ENCODE results near the gene TGM2.

TGM2 gene

DNA sequence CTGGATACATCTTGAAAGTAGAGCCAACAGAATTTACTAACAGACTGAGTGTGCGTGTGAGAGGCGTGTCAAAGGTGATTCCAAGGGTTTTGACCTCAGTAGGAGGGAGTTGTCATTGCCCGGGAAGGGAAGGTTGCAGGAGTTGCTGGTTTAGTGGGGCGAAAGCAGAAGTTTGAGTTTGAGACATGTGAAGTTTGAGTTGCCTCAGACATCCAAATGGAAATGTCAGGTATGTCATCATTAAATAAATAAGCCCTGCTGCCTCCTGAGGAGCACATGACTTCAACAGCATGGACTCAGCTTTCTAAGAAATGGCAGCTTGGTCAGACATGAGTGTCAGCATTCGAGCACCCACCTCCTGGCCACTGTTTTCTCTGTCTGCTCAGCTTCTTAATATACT lies 26.6 kb upstream of the TGM2 start:
- ATAC-seq = no peak
- Mint-ChIP-seq H3K27ac (no peak overlapping the region), H3K36me3 (no peaks in the 10 kb centered on the region), H3K9me3 (no peaks in the 10 kb centered on the region), H3K4me3 (no peak overlapping the region), H3K4me1 (no peaks in the 10 kb centered on the region)
- DNase-seq (ENCODE audit: low spot score in 2 of 2) = no peak

GRCh38 chr20:38190936-38191371 lies 25.9 kb upstream of the TGM2 start:
- no peak for ATAC-seq
- H3K9me3 Mint-ChIP-seq = no peaks in the 10 kb centered on the region
- no peaks in the 10 kb centered on the region for H3K4me1 Mint-ChIP-seq
- no peak for DNase-seq (ENCODE audit: low spot score in 2 of 2)
- no peaks in the 10 kb centered on the region for H3K36me3 Mint-ChIP-seq
- H3K4me3 Mint-ChIP-seq = no peak overlapping the region
- no peak overlapping the region for H3K27ac Mint-ChIP-seq

DNA sequence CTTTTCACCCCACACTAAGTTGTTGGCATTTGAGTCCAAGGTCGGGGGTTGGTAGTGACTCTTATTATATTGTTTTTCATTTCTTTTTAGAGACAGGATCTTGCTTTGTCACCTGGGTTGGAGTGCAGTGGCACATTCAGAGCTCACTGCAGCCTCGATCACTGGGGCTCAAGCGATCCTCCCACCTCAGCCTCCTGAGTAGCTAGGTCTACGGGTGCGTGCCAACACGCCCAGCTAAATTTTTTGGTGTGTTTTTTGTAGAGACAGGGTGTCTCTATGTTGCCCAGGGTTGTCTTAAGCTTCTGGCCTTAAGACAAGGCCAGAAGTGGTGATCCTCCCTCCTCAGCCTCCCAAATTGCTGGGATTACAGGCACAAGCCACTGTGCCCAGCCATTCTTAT lies 25.1 kb upstream of the TGM2 start:
- no peaks in the 10 kb centered on the region for H3K4me1 Mint-ChIP-seq
- H3K36me3 Mint-ChIP-seq = no peaks in the 10 kb centered on the region

GRCh38 chr20:38187517-38187916 lies 22.4 kb upstream of the TGM2 start:
- no peak overlapping the region for H3K4me3 Mint-ChIP-seq
- no peak for DNase-seq (ENCODE audit: low spot score in 2 of 2)
- no peak overlapping the region for H3K27ac Mint-ChIP-seq
- no peaks in the 10 kb centered on the region for H3K9me3 Mint-ChIP-seq
- H3K36me3 Mint-ChIP-seq = no peaks in the 10 kb centered on the region
- no peaks in the 10 kb centered on the region for H3K4me1 Mint-ChIP-seq
- no peak for ATAC-seq

More for the DNA sequence above, 25.1 kb upstream of the TGM2 start:
- DNase-seq (ENCODE audit: low spot score in 2 of 2) = no peak
- Mint-ChIP-seq H3K4me3 (no peak overlapping the region), H3K27ac (no peak overlapping the region), H3K9me3 (no peaks in the 10 kb centered on the region)
- no peak for ATAC-seq

DNA sequence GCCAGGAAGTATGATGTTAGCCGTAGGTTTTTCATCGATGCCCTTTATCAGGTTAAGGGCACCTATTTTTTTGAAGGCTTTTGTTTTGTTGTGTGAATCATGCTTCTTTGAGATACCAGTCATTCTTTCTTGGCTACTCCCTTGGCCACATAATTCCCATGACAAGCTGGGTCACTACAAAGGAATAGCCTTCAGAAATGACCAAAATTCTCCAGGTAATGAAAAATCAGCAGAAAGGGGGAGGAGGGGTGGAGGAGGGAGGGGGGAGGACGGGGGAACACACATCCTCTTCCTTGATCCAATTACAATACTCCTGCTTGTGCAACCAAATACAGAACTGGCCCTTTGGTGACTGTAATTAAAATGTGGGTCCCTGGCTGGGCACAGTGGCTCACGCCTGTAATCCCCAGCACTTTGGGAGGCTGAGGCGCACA lies 21.7 kb upstream of the TGM2 start:
- DNase-seq (ENCODE audit: low spot score in 2 of 2) (no peak), ATAC-seq (no peak)
- no peaks in the 10 kb centered on the region for H3K4me1 Mint-ChIP-seq
- H3K9me3 Mint-ChIP-seq = no peaks in the 10 kb centered on the region
- H3K4me3 Mint-ChIP-seq = no peak overlapping the region
- no peaks in the 10 kb centered on the region for H3K36me3 Mint-ChIP-seq
- H3K27ac Mint-ChIP-seq = no peak overlapping the region

DNA sequence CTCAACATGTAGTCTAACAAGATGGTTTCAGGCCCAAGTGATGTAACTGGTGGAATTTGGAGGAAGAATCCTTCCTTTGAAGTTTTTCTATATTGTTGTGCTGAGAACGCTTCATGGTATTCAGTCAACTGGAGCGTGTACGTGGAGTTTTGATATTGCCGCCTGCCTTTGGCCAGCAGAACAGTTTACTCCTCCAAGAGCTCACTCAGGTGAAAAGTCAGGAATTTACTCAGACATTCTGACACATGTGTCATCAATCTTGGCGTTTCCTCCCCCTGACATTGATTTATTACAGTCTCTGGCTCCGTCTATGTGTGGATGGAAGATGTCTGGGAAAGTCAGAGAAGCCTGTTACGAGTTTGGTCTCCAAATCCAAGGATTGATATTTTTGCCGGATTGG lies 19.0 kb upstream of the TGM2 start:
- no peaks in the 10 kb centered on the region for H3K36me3 Mint-ChIP-seq
- ATAC-seq (no peak), DNase-seq (ENCODE audit: low spot score in 2 of 2) (no peak)
- no peak overlapping the region for H3K27ac Mint-ChIP-seq
- no peaks in the 10 kb centered on the region for H3K4me1 Mint-ChIP-seq
- H3K4me3 Mint-ChIP-seq = no peak overlapping the region
- H3K9me3 Mint-ChIP-seq = no peaks in the 10 kb centered on the region

DNA sequence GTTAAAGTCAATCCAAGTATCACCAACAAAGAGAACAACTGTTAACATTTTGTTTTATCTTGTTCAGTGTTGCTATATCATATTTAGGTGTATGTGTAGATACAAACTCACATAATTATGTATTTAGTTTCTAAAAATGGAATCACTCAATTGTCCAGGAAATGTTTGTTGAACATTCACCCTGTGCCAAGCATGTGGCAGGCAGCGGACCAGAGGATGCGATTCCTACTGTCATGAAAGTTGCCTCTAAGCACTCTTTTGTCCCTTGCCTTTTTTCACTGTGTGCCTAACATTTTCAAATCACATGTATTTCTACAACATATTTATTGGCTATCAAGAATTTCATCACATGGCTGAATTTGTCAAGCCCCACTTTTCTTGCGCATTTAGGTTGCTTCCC lies 16.9 kb upstream of the TGM2 start:
- H3K4me1 Mint-ChIP-seq = no peaks in the 10 kb centered on the region
- DNase-seq (ENCODE audit: low spot score in 2 of 2) (no peak), ATAC-seq (no peak)
- H3K4me3 Mint-ChIP-seq = no peak overlapping the region
- no peak overlapping the region for H3K27ac Mint-ChIP-seq
- no peaks in the 10 kb centered on the region for H3K36me3 Mint-ChIP-seq
- H3K9me3 Mint-ChIP-seq = no peaks in the 10 kb centered on the region

GRCh38 chr20:38181207-38181801 lies 16.2 kb upstream of the TGM2 start:
- no peaks in the 10 kb centered on the region for H3K4me1 Mint-ChIP-seq

DNA sequence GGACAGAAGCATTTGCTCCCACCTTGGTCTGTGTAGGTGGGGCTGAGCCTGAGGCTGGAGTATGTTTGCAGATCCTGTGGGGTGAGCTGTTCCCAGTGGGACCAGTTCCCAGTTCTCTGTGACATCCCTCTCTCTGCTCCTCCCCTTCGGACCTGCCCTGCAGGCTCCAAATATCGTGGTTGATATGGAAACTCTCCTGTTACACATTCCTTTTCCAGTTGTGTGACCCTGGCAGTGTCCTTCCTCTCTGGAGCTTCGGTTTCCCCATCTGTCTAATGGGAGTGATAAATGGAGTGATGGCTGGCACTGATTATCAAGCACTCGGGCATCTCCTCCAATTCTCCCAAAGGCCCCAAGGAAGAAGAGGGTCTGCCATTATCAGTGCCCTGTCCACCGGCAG lies 15.7 kb upstream of the TGM2 start:
- no peak for DNase-seq (ENCODE audit: low spot score in 2 of 2)
- Mint-ChIP-seq H3K36me3 (no peaks in the 10 kb centered on the region), H3K4me3 (no peak overlapping the region), H3K4me1 (no peaks in the 10 kb centered on the region), H3K27ac (no peak overlapping the region), H3K9me3 (no peaks in the 10 kb centered on the region)
- no peak for ATAC-seq

More at GRCh38 chr20:38181207-38181801, 16.2 kb upstream of the TGM2 start:
- Mint-ChIP-seq H3K4me3 (no peak overlapping the region), H3K9me3 (no peaks in the 10 kb centered on the region), H3K36me3 (no peaks in the 10 kb centered on the region), H3K27ac (no peak overlapping the region)
- ATAC-seq (no peak), DNase-seq (ENCODE audit: low spot score in 2 of 2) (no peak)

DNA sequence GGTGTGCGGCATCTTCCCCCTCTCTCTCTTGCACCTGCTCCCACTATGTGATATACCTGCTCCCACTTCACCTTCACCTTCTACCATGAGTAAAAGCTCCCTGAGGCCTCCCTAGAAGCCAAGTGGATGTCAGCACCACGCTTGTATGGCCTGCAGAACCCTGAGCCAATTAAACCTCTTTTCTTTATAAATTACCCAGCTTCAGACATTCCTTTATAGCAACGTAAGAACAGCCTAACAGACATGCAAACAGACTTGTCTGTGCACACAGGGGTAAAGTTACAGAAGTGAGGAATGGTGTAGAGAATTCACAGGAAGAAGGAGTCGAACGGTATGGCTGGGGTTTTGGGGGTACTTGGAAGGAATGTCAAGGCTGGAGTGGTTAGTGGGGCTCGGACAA lies 14.8 kb upstream of the TGM2 start:
- H3K9me3 Mint-ChIP-seq = no peaks in the 10 kb centered on the region
- no peak overlapping the region for H3K4me3 Mint-ChIP-seq
- ATAC-seq (no peak), DNase-seq (ENCODE audit: low spot score in 2 of 2) (no peak)
- H3K36me3 Mint-ChIP-seq = no peaks in the 10 kb centered on the region
- H3K27ac Mint-ChIP-seq = no peak overlapping the region
- no peaks in the 10 kb centered on the region for H3K4me1 Mint-ChIP-seq

GRCh38 chr20:38178581-38178980 lies 13.5 kb upstream of the TGM2 start:
- no peak overlapping the region for H3K27ac Mint-ChIP-seq
- no peak for ATAC-seq
- no peaks in the 10 kb centered on the region for H3K4me1 Mint-ChIP-seq
- no peaks in the 10 kb centered on the region for H3K36me3 Mint-ChIP-seq
- H3K4me3 Mint-ChIP-seq = no peak overlapping the region
- H3K9me3 Mint-ChIP-seq = no peaks in the 10 kb centered on the region
- no peak for DNase-seq (ENCODE audit: low spot score in 2 of 2)

DNA sequence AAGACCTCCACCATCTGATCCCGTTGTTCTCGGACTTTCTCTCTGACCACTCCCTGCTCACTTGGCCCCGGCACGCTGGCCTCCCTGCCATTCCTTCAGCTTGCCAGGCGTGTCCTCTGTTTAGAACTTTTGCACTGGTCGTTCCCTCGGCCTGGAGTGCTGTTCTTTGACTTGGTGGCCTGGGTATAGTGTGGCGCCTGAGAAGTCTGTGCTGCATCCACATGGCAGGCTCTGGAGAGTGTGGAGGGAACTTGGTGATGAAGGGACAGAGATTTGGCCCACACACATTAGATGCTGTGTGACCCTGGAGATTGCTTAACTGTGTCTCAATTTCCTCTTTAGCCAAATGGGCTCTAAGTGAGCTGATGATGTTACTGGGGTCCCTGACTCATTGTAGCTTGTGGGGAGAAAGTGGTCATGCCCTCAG lies 13.0 kb upstream of the TGM2 start:
- DNase-seq (ENCODE audit: low spot score in 2 of 2) = no peak
- no peak overlapping the region for H3K27ac Mint-ChIP-seq
- H3K9me3 Mint-ChIP-seq = no peaks in the 10 kb centered on the region
- no peak overlapping the region for H3K4me3 Mint-ChIP-seq
- no peaks in the 10 kb centered on the region for H3K36me3 Mint-ChIP-seq
- no peaks in the 10 kb centered on the region for H3K4me1 Mint-ChIP-seq
- no peak for ATAC-seq

GRCh38 chr20:38177201-38177600 lies 12.1 kb upstream of the TGM2 start:
- no peak overlapping the region for H3K4me3 Mint-ChIP-seq
- H3K4me1 Mint-ChIP-seq = no peaks in the 10 kb centered on the region
- no peaks in the 10 kb centered on the region for H3K9me3 Mint-ChIP-seq
- no peak for DNase-seq (ENCODE audit: low spot score in 2 of 2)
- ATAC-seq = no peak
- no peak overlapping the region for H3K27ac Mint-ChIP-seq
- no peaks in the 10 kb centered on the region for H3K36me3 Mint-ChIP-seq

DNA sequence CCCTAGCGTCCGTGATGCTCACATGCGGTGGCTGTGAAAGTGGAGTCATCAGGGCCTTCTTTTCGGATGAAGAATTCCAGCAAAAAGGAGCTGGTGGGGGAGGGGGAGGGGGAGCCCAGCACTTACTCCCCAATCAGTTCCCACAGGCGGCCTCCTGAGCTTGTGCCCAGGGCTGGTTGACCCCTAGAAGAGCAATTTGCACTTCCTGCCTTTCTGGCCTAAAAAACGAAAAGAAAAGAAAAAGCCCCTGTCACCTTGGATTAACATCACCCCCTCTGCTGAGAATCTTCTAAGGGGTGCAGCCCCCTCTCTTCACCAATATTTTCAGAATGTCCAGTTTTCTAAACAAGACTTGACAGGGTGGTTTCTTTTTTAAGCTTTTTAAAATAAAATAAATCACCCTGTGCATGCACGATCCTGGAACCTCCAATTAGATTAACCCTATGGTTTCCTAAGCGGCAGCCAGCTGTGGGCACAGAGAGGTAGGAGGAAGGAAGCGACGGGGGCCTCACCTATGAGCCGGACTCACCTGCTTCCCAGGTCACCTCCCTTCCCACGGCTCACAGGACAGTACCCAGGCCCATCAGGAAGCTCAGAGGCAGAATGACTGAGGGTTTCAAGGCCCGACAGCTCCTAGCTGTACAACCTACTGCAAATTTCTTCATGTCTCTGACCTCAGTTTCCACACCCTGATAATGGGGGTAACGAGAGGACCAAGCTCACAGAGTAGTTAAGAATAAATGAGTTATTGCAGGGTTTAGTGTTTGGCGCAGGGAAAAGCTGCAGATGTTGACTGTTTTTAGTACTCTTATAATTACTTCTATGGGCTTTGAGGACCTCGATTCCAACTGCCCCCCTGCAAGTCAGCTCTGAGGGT lies 10.5 kb upstream of the TGM2 start:
- Mint-ChIP-seq H3K9me3 (no peaks in the 10 kb centered on the region), H3K4me1 (no peaks in the 10 kb centered on the region), H3K4me3 (no peak overlapping the region), H3K27ac (no peak overlapping the region), H3K36me3 (no peaks in the 10 kb centered on the region)
- no peak for ATAC-seq
- no peak for DNase-seq (ENCODE audit: low spot score in 2 of 2)

DNA sequence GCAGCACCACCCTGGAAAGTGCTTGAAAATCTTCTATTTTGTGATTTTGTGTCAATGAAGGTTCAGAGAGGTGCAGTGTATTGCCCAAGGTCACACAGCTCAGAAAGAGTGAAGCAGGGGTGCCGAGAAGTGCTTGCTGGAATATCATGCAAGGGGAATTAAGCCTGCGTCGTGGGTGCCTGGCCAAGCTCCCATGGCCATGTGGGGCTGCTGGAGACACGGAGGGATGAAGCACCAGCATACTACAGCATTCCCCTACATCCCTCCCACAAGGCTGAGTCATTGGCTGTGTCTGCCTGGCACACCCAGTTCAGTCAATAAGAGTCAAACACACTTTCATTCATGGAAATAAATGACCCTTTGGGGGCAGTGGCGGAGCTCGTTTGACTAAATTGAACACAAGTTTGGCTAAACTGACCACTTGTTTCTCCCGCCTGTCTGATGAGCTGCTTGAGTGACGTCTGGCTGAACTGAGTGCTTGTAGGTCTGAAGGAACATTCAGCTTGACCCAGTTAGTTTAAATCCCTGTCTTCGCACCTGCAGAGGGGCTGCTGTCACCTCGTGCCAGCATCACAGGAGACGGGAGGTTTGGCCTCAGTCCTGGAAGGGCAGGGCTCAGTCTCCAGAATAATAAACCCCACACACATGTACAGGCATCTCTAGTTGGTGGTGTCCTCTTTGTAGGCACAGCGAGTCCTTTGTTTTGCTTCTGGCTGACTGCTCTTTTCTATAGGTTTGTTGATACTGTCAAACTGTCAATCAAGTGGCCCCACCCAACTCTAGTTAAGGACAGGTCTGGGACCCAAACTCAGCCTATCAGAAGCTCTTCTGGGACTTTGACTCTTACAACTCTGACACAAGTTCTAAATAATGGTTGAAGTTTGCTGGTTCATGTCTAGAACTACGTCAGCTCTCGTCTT lies 8.4 kb upstream of the TGM2 start:
- no peaks in the 10 kb centered on the region for H3K9me3 Mint-ChIP-seq
- ATAC-seq = no peak
- DNase-seq (ENCODE audit: low spot score in 2 of 2) = no peak
- no peak overlapping the region for H3K4me3 Mint-ChIP-seq
- H3K27ac Mint-ChIP-seq = no peak overlapping the region
- H3K36me3 Mint-ChIP-seq = no peaks in the 10 kb centered on the region
- peaks cover 4% of the 10 kb centered on the region for H3K4me1 Mint-ChIP-seq
